KG1 (cell line): ENCODE results near the gene TTC1.

ENCODE experiments used
- DNase-seq: peaks from one replicate; lab custom pipeline; 2025; lab: John Stamatoyannopoulos, UW

TTC1 gene

DNA sequence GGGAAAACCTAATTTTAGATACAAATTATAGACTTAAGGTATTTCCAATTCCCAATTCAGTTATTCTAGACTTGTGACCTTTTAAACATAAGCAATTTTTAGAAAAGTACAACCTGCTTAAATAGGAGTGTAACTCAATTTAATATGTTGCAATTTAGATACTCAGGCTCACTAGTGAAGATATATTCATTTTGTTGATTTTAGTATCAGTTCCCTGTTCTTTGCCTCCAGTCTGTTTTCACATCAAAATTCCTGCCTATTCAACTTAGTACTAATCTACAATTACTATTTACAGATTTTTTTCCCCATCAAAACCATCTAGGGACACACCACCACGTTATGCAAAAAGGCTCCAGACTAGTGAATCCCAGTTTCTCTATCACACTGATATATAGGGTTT, 79.9 kb downstream of the TTC1 start:
- no peak for DNase-seq

GRCh38 chr5:160089531-160089930, 80.6 kb downstream of the TTC1 start:
- DNase-seq: no peak

DNA sequence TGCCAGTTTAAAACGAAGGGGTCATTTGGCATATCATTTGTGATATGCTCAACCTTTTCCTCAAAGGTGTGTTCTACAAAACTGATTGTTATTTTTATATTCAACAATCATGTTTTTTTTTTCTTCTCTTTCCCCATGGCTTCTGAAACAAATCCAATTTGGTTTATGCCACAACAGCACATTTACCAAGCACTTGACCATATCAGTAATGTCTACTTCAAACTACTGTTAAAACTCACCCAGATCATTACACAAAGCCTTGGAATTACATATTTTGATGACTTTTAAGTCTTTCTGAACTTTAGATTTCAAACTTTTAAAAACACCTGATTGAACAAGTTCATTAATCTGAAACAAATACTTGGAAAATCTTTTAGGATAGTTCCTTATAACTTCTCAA, 81.1 kb downstream of the TTC1 start:
- DNase-seq: no peak

DNA sequence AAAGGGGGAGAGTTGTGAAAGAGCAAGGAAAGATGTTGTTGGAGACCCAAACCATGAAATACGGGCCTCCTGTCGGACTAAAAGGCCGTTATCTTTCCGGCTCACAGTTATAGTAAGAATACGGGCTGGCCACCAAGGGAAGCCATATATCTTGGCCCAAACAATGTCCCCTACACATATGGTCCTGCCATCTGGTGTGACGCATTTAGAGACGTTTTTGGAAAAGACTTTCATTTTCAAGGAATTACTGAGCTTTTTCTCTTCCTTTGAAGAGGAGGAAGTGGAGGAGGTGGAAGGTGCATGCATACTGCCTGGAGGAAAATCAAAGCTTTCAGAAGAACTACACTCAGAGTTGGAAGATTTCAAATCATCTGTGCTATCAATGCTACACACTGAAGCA, 83.6 kb downstream of the TTC1 start:
- no peak for DNase-seq

- DNase-seq: no peak
Measured at GRCh38 chr5:160092960-160093707, 84.2 kb downstream of the TTC1 start.

DNA sequence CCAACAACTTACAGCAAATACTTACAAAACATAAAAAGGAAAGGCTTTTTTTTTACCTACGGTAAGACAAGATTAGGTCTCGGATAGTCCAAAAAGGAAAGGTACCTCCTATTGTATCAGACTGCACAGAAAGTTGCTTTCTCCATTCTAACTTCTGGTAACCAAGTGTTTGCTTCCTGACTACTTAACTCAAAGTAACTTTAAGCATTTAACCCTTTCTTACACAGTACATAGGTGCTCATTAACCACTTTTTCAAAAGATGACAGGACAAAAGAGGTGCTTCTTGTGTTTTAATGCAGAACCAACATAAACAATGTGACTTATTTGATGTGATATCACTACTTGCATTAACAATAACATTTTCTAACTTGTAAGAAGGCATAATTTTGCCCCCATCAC, 87.2 kb downstream of the TTC1 start:
- no peak for DNase-seq

- no peak for DNase-seq
Measured at GRCh38 chr5:160097991-160098390, 89.1 kb downstream of the TTC1 start.

DNA sequence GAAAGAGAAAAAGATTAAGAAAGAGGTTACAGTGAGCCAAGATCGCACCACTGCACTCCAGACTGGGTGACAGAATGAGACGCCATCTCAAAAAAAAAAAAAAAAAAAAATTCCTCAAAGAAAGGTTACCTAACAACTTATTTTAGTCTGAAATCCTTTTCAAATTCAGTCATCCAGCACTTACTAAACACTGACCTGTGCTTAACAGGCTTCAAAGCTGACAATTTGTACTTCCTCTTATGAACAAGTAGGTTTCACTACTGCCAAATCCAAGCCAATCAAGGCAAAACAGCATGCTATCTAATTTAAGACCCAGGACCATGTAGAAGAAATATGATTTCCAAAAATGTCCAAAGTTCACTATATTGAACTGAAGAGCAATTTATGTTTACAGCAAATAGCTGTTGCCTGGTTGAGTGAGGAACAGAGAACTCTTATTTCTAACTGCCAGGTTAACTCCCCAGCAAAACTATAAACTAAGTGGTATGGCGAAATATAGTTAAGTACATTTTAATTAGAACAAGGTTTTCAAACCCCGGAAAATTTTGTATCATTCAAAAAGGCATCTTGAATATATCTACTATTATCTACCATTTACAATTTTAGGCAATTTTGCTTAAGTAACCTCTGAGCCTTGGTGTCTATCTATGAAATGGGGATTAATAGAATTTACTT, 96.9 kb downstream of the TTC1 start:
- DNase-seq: no peak

- no peak for DNase-seq
Measured at GRCh38 chr5:160108124-160108523, 99.2 kb downstream of the TTC1 start.
